Gastroesophageal sphincter (tissue), 4 donors: Measurements from ENCODE around the gene NLGN1. TPM values are rescaled to one million over a fixed set of nuclear protein-coding genes. Genes with fewer than 3 reads are reported as not detected.

Source experiments
- ATAC-seq: fragments of 150-250 bp; one replicate; pipeline ENCODE4 v1.9.1; 2016; ENCODE audit warnings: mild to moderate bottlenecking, moderate library complexity
- H3K27ac ChIP-seq, 4 donors: fragments of 200-600 bp; sonication (generic) in 3 of 4; 1 replicate in 3 of 4; 2 replicates in 1 of 4; pipeline ENCODE4 v1.5.1; 2016 to 2019
- H3K27me3 ChIP-seq: fragments of 200-600 bp; sonication (generic); one replicate; pipeline ENCODE4 v1.5.1; 2019
- H3K36me3 ChIP-seq, 2 donors: fragments of 200-600 bp; sonication (generic); one replicate each; pipeline ENCODE4 v1.5.1; 2019; ENCODE audit warnings: control low read depth in 1 of 2
- H3K4me1 ChIP-seq, 3 donors: fragments of 200-600 bp; sonication (generic); 1 replicate in 2 of 3; 2 replicates in 1 of 3; pipeline ENCODE4 v1.5.1; 2016 to 2019; ENCODE audit warnings: control low read depth in 2 of 3
- H3K4me3 ChIP-seq, 2 donors: fragments of 200-600 bp; sonication (generic); one replicate each; pipeline ENCODE4 v1.5.1; 2019; ENCODE audit warnings: mild to moderate bottlenecking in 1 of 2, moderate library complexity in 1 of 2
- H3K9me3 ChIP-seq, 3 donors: fragments of 200-600 bp; sonication (generic); one replicate each; pipeline ENCODE4 v1.5.1; 2017 to 2019; ENCODE audit warnings: control low read depth in 2 of 3
- EP300 ChIP-seq: sonication (generic); formaldehyde crosslinking; IDR thresholded peaks from one replicate; pipeline ENCODE4 v1.6.1; 2017; ENCODE audit warnings: antibody characterized with exemption, mild to moderate bottlenecking
- POLR2A ChIP-seq, 2 donors: fragments of 450-650 bp; IDR thresholded peaks; one replicate each; pipeline ENCODE4 v1.6.1; 2017; ENCODE audit warnings: antibody characterized with exemption in 2 of 2, mild to moderate bottlenecking in 2 of 2, moderate library complexity in 1 of 2
- POLR2AphosphoS5 ChIP-seq: sonication (generic); formaldehyde crosslinking; IDR thresholded peaks from one replicate; pipeline ENCODE4 v1.6.1; 2017; ENCODE audit warnings: antibody characterized with exemption
- WGBS, 2 donors: methylation state at CpG; one replicate each; pipeline ENCODE4 v1.1.5; 2018; ENCODE audit warnings: low coverage in 1 of 2; 5-methylcytosine and 5-hydroxymethylcytosine counted together
- total RNA-seq, 4 donors: library from RNA; depleted of rRNA; stranded (reverse); fragments of >200 nt; gene quantifications; one replicate each; pipeline ENCODE4 v1.1.0, GENCODE V29; 2016
- TF ChIP-seq, protein P1 (sequence below), 4 experiments: fragments of 200-600 bp in 2 of 4; fragments of 450-650 bp in 2 of 4; sonication (generic) in 1 of 4; IDR thresholded peaks; one replicate each; pipeline ENCODE4 v1.5.1; 2017 to 2019; ENCODE audit warnings: antibody characterized with exemption in 4 of 4, mild to moderate bottlenecking in 2 of 4, moderate library complexity in 2 of 4

NLGN1 gene
- total RNA-seq, 4 donors from 2014 or later, result 13.4 to 26.4 (median 24.0) TPM

DNA sequence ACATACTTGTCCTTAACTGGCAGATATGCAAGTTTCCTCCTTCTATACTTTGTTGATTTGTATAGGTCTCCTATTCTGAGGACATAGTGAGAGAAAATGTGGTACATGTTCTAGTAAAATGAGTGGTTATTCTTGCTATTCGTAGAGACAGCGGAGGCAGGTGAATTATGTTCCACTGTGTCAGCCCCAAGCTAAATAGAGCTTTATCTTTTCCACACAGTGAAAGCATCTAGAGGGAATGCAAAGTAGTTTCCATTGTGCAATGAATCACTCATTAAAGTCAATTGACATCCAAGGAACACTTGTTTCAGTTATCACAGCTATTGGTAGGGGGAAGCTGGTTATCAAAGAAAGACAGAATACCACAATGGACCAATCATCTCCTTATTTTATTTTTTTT lies 262.4 kb downstream of the NLGN1 start:
- no peaks in the 10 kb centered on the region for H3K9me3 ChIP-seq
- H3K4me1 ChIP-seq, result no peaks in the 10 kb centered on the region
- TF ChIP-seq, protein P1, sequence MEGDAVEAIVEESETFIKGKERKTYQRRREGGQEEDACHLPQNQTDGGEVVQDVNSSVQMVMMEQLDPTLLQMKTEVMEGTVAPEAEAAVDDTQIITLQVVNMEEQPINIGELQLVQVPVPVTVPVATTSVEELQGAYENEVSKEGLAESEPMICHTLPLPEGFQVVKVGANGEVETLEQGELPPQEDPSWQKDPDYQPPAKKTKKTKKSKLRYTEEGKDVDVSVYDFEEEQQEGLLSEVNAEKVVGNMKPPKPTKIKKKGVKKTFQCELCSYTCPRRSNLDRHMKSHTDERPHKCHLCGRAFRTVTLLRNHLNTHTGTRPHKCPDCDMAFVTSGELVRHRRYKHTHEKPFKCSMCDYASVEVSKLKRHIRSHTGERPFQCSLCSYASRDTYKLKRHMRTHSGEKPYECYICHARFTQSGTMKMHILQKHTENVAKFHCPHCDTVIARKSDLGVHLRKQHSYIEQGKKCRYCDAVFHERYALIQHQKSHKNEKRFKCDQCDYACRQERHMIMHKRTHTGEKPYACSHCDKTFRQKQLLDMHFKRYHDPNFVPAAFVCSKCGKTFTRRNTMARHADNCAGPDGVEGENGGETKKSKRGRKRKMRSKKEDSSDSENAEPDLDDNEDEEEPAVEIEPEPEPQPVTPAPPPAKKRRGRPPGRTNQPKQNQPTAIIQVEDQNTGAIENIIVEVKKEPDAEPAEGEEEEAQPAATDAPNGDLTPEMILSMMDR (IDR thresholded peaks at IDR 0.05), result no peak
- TF ChIP-seq POLR2AphosphoS5 (no peak), EP300 (no peak), POLR2A (IDR thresholded peaks at IDR 0.05) (no peak)
- H3K27ac ChIP-seq, result no peak overlapping the region
- no peak overlapping the region for H3K4me3 ChIP-seq
- H3K36me3 ChIP-seq, result no peaks in the 10 kb centered on the region
- no peaks in the 10 kb centered on the region for H3K27me3 ChIP-seq
- WGBS, 2 donors, result 50 to 71% methylated on average over 2 of the region's 2 CpGs
- ATAC-seq, result no peak

DNA sequence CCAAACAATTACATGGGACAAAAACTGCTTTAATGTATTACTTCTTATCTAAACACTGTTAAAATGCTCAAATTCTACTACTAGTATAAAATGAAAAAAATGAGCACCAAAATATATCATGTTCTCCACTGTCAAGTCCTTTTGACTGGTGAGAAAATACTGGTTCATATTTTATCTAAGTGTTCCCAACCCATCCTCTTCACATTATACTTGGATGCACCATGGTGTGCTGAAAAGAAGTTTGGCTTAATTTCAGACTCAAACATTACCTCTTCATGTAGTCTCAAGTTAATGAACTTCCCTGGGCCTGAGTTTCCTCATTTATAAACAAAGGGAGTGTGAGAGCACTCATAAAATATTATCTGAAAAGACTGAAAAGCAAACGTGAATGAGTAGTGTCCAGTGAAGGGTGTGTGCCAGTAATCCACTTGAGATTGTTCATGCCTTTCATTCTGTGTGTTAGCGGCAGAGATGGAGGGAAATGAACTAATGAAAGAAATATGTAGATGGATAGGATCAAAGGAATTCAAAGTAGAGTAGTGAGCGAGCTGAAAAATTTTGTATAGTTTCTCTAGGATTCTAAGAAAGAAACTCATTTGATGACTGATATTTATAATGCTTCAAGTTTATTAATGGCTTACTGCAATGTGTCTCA lies 263.2 kb downstream of the NLGN1 start:
- WGBS, 2 donors, result 46 to 57% methylated on average over 3 of the region's 3 CpGs
- Histone ChIP-seq H3K9me3 (no peaks in the 10 kb centered on the region), H3K4me3 (no peak overlapping the region), H3K27me3 (no peaks in the 10 kb centered on the region), H3K27ac (no peak overlapping the region), H3K36me3 (no peaks in the 10 kb centered on the region), H3K4me1 (no peaks in the 10 kb centered on the region)
- TF ChIP-seq EP300 (no peak), POLR2AphosphoS5 (no peak), POLR2A (IDR thresholded peaks at IDR 0.05) (no peak)
- TF ChIP-seq, protein P1 (IDR thresholded peaks at IDR 0.05), result no peak
- no peak for ATAC-seq

DNA sequence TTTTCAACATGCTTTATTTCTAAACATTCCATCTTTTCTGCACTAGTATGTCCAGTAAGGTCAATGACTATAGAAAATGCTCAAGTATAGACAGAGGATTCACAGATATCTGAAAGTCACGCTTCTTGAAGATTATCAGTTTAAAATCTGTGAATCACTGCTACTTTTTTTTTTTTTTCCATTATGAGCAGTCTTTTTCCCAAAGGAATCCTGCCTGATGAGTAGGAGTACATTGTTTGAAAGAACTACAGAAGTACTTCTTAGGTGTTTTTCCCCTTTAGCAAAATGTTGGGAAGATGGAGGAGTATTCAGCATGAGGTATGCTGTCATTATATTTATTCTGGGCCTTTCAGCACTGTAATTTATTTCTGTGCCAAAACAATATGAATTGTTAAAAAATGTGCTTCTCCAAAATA lies 266.2 kb downstream of the NLGN1 start:
- Histone ChIP-seq H3K4me1 (no peaks in the 10 kb centered on the region), H3K9me3 (no peaks in the 10 kb centered on the region), H3K27ac (no peak overlapping the region), H3K36me3 (no peaks in the 10 kb centered on the region), H3K27me3 (no peaks in the 10 kb centered on the region), H3K4me3 (no peak overlapping the region)
- WGBS, 2 donors, result 30 to 69% methylated on average over 1 of the region's 1 CpG
- ATAC-seq, result no peak
- TF ChIP-seq POLR2AphosphoS5, result no peak
- no peak for TF ChIP-seq EP300
- TF ChIP-seq, protein P1 (IDR thresholded peaks at IDR 0.05), result no peak
- no peak for TF ChIP-seq POLR2A (IDR thresholded peaks at IDR 0.05)

DNA sequence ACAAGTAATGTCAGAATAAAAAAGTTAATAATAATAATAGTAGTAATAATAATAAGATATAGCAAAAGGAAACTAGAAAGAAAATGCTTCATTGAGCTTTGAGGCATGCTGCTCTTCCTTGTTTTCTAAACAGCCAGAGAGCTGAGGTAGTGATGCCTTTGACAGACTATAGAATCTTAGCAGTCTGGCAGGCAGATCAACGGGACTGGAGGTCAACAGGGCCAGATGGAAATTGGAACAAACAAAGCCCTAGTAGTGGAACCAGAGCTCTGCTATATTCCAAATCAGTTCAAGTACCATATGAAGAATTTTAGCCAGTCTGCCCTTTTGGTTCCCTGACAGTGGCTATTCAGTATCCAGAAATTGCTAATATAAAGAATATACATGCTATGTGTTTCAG lies 278.6 kb downstream of the NLGN1 start:
- Histone ChIP-seq H3K27me3 (no peaks in the 10 kb centered on the region), H3K4me3 (no peak overlapping the region), H3K9me3 (no peaks in the 10 kb centered on the region), H3K36me3 (no peaks in the 10 kb centered on the region), H3K4me1 (no peaks in the 10 kb centered on the region), H3K27ac (no peak overlapping the region)
- no peak for ATAC-seq
- 65 to 77% methylated on average over 1 of the region's 1 CpG for WGBS, 2 donors
- TF ChIP-seq POLR2AphosphoS5, result no peak
- no peak for TF ChIP-seq EP300
- TF ChIP-seq, protein P1 (IDR thresholded peaks at IDR 0.05), result no peak
- TF ChIP-seq POLR2A (IDR thresholded peaks at IDR 0.05), result no peak

DNA sequence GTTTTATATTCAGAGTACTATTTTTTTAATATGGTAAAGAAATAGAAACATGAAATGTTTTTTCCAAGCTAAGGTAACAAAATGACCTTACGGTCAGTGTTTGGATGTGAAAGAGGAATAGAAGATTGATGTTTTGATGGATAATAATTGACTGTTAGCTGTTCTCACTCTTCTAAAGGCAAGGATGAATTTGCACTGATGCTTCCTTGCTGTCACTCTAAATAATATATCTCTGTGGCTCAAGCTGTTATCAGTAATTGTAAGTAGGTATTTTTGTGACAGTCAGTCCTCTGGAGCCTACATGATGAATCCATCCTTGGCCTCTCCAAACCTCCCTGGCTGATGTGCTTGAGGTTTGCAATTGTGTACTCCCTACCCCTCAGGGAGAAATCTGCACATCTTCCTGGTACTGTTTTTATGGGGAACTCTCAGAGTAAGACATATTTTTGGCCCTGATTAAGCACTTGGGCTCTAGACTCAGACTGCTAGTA lies 283.7 kb downstream of the NLGN1 start:
- WGBS, 2 donors, result 91 to 100% methylated on average over 1 of the region's 1 CpG
- Histone ChIP-seq H3K4me1 (no peaks in the 10 kb centered on the region), H3K9me3 (no peaks in the 10 kb centered on the region), H3K27me3 (no peaks in the 10 kb centered on the region), H3K27ac (no peak overlapping the region), H3K36me3 (no peaks in the 10 kb centered on the region), H3K4me3 (no peak overlapping the region)
- TF ChIP-seq EP300 (no peak), POLR2A (IDR thresholded peaks at IDR 0.05) (no peak), POLR2AphosphoS5 (no peak)
- TF ChIP-seq, protein P1 (IDR thresholded peaks at IDR 0.05), result no peak
- ATAC-seq, result no peak
